CD4-positive, alpha-beta T cell (primary cell): ENCODE results near the gene FILIP1. TPM values are rescaled to one million over a fixed set of nuclear protein-coding genes. Genes with fewer than 3 reads are reported as not detected.

Experiments
- ATAC-seq: fragments of 200-7000 bp; cut with Tn5 transposase; one replicate; pipeline ENCODE4 v1.10.0; 2022; ENCODE audit warnings: mild to moderate bottlenecking; ENCODE audit not compliant: poor library complexity
- CTCF ChIA-PET: fragments of 350-600 bp; sonication (Branson Sonifier 250); formaldehyde crosslinking; loops from one replicate; lab custom pipeline; 2021; ENCODE audit warnings: antibody characterized with exemption, inconsistent platforms; lab: Charles Lee
- POLR2A ChIA-PET: fragments of 350-600 bp; sonication (Branson Sonifier 250); formaldehyde crosslinking; loops from one replicate; lab custom pipeline; 2021; ENCODE audit warnings: antibody characterized with exemption, inconsistent platforms; lab: Charles Lee
- DNase-seq, 14 experiments: peaks; one replicate each; pipeline ENCODE4 v3.0.0-alpha.2; 2013 to 2020; ENCODE audit warnings: mixed read lengths in 2 of 14
- H3K27ac ChIP-seq, 2 donors: one replicate each; pipeline versions ENCODE4 v1.5.1 to v1.7.0; 2013; ENCODE audit warnings: low read length in 2 of 2, low read depth in 1 of 2, mild to moderate bottlenecking in 1 of 2
- H3K27me3 ChIP-seq, 2 experiments: 1 replicate in 1 of 2; 2 replicates in 1 of 2; pipeline versions ENCODE4 v1.6.1 to v1.7.0; 2013; ENCODE audit warnings: low read length in 2 of 2, control low read depth in 1 of 2, mild to moderate bottlenecking in 1 of 2, moderate library complexity in 1 of 2; ENCODE audit not compliant: insufficient read depth in 2 of 2, control insufficient read depth in 1 of 2
- H3K36me3 ChIP-seq: one replicate; pipeline ENCODE4 v1.6.1; 2013; ENCODE audit warnings: low read length, control low read depth; ENCODE audit not compliant: insufficient read depth
- H3K4me1 ChIP-seq: one replicate; pipeline ENCODE4 v1.6.1; 2013; ENCODE audit warnings: low read length, control low read depth; ENCODE audit not compliant: insufficient read depth
- H3K4me3 ChIP-seq: one replicate; pipeline ENCODE4 v1.5.1; 2013; ENCODE audit warnings: mild to moderate bottlenecking, low read length, moderate library complexity
- H3K9me3 ChIP-seq, 2 experiments: 1 replicate in 1 of 2; 2 replicates in 1 of 2; pipeline versions ENCODE4 v1.6.1 to v1.7.0; 2013; ENCODE audit warnings: low read length in 2 of 2, mild to moderate bottlenecking in 2 of 2, control low read depth in 1 of 2, moderate library complexity in 1 of 2; ENCODE audit not compliant: control insufficient read depth in 1 of 2, insufficient read depth in 1 of 2
- H3K27ac Mint-ChIP-seq: one replicate; pipeline ENCODE4 v1.8.0; 2020; ENCODE audit warnings: mixed read lengths
- H3K27me3 Mint-ChIP-seq: one replicate; pipeline ENCODE4 v1.8.0; 2021; ENCODE audit warnings: mixed read lengths
- H3K36me3 Mint-ChIP-seq: one replicate; pipeline ENCODE4 v1.8.0; 2021; ENCODE audit warnings: low read depth, mixed read lengths
- H3K4me1 Mint-ChIP-seq: one replicate; pipeline ENCODE4 v1.8.0; 2021; ENCODE audit warnings: low read depth, mixed read lengths
- H3K4me3 Mint-ChIP-seq: one replicate; pipeline ENCODE4 v1.8.0; 2020; ENCODE audit warnings: mild to moderate bottlenecking, mixed read lengths
- H3K9me3 Mint-ChIP-seq: one replicate; pipeline ENCODE4 v1.8.0; 2020; ENCODE audit warnings: mixed read lengths
- CTCF ChIP-seq: fragments of 200-600 bp; IDR thresholded peaks from one replicate; pipeline ENCODE4 v1.8.0; 2022; ENCODE audit warnings: antibody characterized with exemption, mild to moderate bottlenecking
- intact Hi-C, 2 experiments: fragments of 100-400 bp; cut with DNase I in 1 of 2; cut with micrococcal nuclease in 1 of 2; formaldehyde crosslinking; loops; one replicate each; pipeline versions ENCODE4 v1.15.1 to v1.9.0; 2023 to 2025; cut with DNase I, micrococcal nuclease
- total RNA-seq, 174 experiments: library from RNA in 2 of 174; stranded (reverse) in 2 of 174; gene quantifications; one replicate each; pipeline ENCODE4 v1.2.3 and lab custom pipeline; 2021 to 2026

FILIP1 gene
- total RNA-seq, 2 experiments from 2014 or later, result 0.06 TPM; not detected in 1

GRCh38 chr6:75377386-75377785, 116.2 kb downstream of the FILIP1 start:
- Mint-ChIP-seq H3K27me3 (no peaks in the 10 kb centered on the region), H3K9me3 (no peaks in the 10 kb centered on the region), H3K4me1 (no peaks in the 10 kb centered on the region), H3K27ac (no peak overlapping the region), H3K36me3 (no peaks in the 10 kb centered on the region), H3K4me3 (no peak overlapping the region)
- no peak for DNase-seq
- TF ChIP-seq CTCF, result no peak
- ChIA-PET POLR2A (no interaction called here), CTCF (no interaction called here)
- intact Hi-C loops, result no loop called here
- H3K4me1 ChIP-seq, result no peaks in the 10 kb centered on the region
- H3K36me3 ChIP-seq, result no peaks in the 10 kb centered on the region
- peaks cover 0 to 2% of the 10 kb centered on the region in 2 experiments for H3K27me3 ChIP-seq
- H3K4me3 ChIP-seq, result no peak overlapping the region
- H3K9me3 ChIP-seq, result no peaks in the 10 kb centered on the region
- ATAC-seq, result no peak
- no peak overlapping the region for H3K27ac ChIP-seq

- no peak for TF ChIP-seq CTCF
- Mint-ChIP-seq H3K27me3 (no peaks in the 10 kb centered on the region), H3K9me3 (no peaks in the 10 kb centered on the region), H3K4me1 (no peaks in the 10 kb centered on the region), H3K27ac (no peak overlapping the region), H3K4me3 (no peak overlapping the region), H3K36me3 (no peaks in the 10 kb centered on the region)
- intact Hi-C loops, result no loop called here
- ATAC-seq (no peak), DNase-seq (no peak)
- H3K9me3 ChIP-seq, result no peaks in the 10 kb centered on the region
- CTCF ChIA-PET, result no interaction called here
- peaks cover 0 to 2% of the 10 kb centered on the region in 2 experiments for H3K27me3 ChIP-seq
- POLR2A ChIA-PET, result no interaction called here
- no peaks in the 10 kb centered on the region for H3K36me3 ChIP-seq
- H3K4me1 ChIP-seq, result no peaks in the 10 kb centered on the region
- no peak overlapping the region for H3K4me3 ChIP-seq
- H3K27ac ChIP-seq, result no peak overlapping the region
These were observed 117.1 kb downstream of the FILIP1 start for GRCh38 chr6:75376347-75377024.

- DNase-seq (no peak), ATAC-seq (no peak)
- H3K27ac Mint-ChIP-seq, result no peak overlapping the region
- ChIA-PET POLR2A (no interaction called here), CTCF (no interaction called here)
- no peaks in the 10 kb centered on the region for H3K4me1 Mint-ChIP-seq
- TF ChIP-seq CTCF, result no peak
- no peaks in the 10 kb centered on the region for H3K9me3 Mint-ChIP-seq
- Histone ChIP-seq H3K36me3 (no peaks in the 10 kb centered on the region), H3K4me1 (no peaks in the 10 kb centered on the region), H3K27ac (no peak overlapping the region), H3K27me3 (peaks cover 0 to 2% of the 10 kb centered on the region in 2 experiments), H3K9me3 (no peaks in the 10 kb centered on the region), H3K4me3 (no peak overlapping the region)
- H3K36me3 Mint-ChIP-seq, result no peaks in the 10 kb centered on the region
- intact Hi-C loops, result no loop called here
- H3K27me3 Mint-ChIP-seq, result no peaks in the 10 kb centered on the region
- no peak overlapping the region for H3K4me3 Mint-ChIP-seq
These were observed 118.6 kb downstream of the FILIP1 start for GRCh38 chr6:75374961-75375400.
